IMR-90 (cell line): ENCODE data around the gene TPST1. TPM values are rescaled to one million over a fixed set of nuclear protein-coding genes. Genes with fewer than 3 reads are reported as not detected.

ENCODE experiments used
- ATAC-seq: fragments of 200-7000 bp; cut with Tn5 transposase; 2 replicates; pipeline ENCODE4 v1.9.1; 2020; ENCODE audit warnings: low read depth, mild to moderate bottlenecking, moderate library complexity
- BruUV-seq: library from RNA; stranded (reverse); fragments of 400-500 nt; replicated peaks from 2 replicates; lab custom pipeline; 2021; lab: Mats Ljungman, UMichigan
- CTCF ChIA-PET: fragments of 300-600 bp; formaldehyde crosslinking; extraction: SDS; loops from one replicate; lab custom pipeline; 2021; ENCODE audit warnings: antibody characterized with exemption; lab: Yijun Ruan, JAX
- POLR2A ChIA-PET: fragments of 300-600 bp; sonication (Branson Sonifier 250); formaldehyde crosslinking; loops from one replicate; lab custom pipeline; 2022; ENCODE audit warnings: antibody characterized with exemption; ENCODE audit not compliant: unreplicated experiment; lab: Charles Lee
- DNase-seq: peaks from one replicate; pipeline ENCODE4 v3.0.0; 2013
- H2AFZ ChIP-seq: replicated peaks from 2 replicates; pipeline ENCODE3; 2013; ENCODE audit warnings: low read length, mild to moderate bottlenecking; ENCODE audit not compliant: poor library complexity
- H2AK5ac ChIP-seq: 2 replicates; pipeline ENCODE4 v1.6.1; 2013; ENCODE audit warnings: low read depth, low read length, inconsistent platforms
- H2AK9ac ChIP-seq: replicated peaks from 2 replicates; pipeline ENCODE3; 2013; ENCODE audit warnings: mild to moderate bottlenecking, low read depth, low read length, moderate library complexity; ENCODE audit not compliant: poor library complexity
- H2BK120ac ChIP-seq: 2 replicates; pipeline ENCODE4 v1.6.1; 2013; ENCODE audit warnings: low read depth, low read length, inconsistent platforms
- H2BK15ac ChIP-seq: 3 replicates; pipeline ENCODE4 v1.6.1; 2013; ENCODE audit warnings: low read depth, low read length, inconsistent platforms
- H2BK20ac ChIP-seq: 2 replicates; pipeline ENCODE4 v1.6.1; 2013; ENCODE audit warnings: low read depth, mild to moderate bottlenecking, inconsistent platforms, low read length, moderate library complexity
- H2BK5ac ChIP-seq: 2 replicates; pipeline ENCODE4 v1.6.1; 2013; ENCODE audit warnings: mild to moderate bottlenecking, low read depth, low read length, inconsistent platforms; ENCODE audit not compliant: poor library complexity, severe bottlenecking
- H3K14ac ChIP-seq: replicated peaks from 2 replicates; pipeline ENCODE4 v1.6.1; 2013; ENCODE audit warnings: low read depth, low read length, inconsistent platforms
- H3K18ac ChIP-seq: 2 replicates; pipeline ENCODE4 v1.6.1; 2013; ENCODE audit warnings: low read depth, low read length, control low read depth
- H3K23ac ChIP-seq: 2 replicates; pipeline ENCODE4 v1.6.1; 2013; ENCODE audit warnings: low read depth, low read length, inconsistent platforms
- H3K27ac ChIP-seq: 2 replicates; pipeline ENCODE4 v1.5.1; 2013; ENCODE audit warnings: mild to moderate bottlenecking, control low read depth, low read length; ENCODE audit not compliant: insufficient read depth
- H3K27me3 ChIP-seq: 2 replicates; pipeline ENCODE4 v1.6.1; 2013; ENCODE audit warnings: low read length; ENCODE audit not compliant: control insufficient read depth, insufficient read depth
- H3K36me3 ChIP-seq: 2 replicates; pipeline ENCODE4 v1.6.1; 2013; ENCODE audit warnings: low read length, mixed read lengths; ENCODE audit not compliant: control insufficient read depth, insufficient read depth
- H3K4ac ChIP-seq: 2 replicates; pipeline ENCODE4 v1.6.1; 2013; ENCODE audit warnings: low read depth, low read length, inconsistent platforms
- H3K4me1 ChIP-seq: 2 replicates; pipeline ENCODE4 v1.6.1; 2013; ENCODE audit warnings: low read length, mixed read lengths; ENCODE audit not compliant: control insufficient read depth, insufficient read depth
- H3K4me2 ChIP-seq: 2 replicates; pipeline ENCODE4 v1.6.1; 2013; ENCODE audit warnings: low read depth, mild to moderate bottlenecking, control low read depth, low read length, moderate library complexity
- H3K4me3 ChIP-seq: 2 replicates; pipeline ENCODE4 v1.5.1; 2013; ENCODE audit warnings: low read depth, mild to moderate bottlenecking, control low read depth, low read length, moderate library complexity; ENCODE audit not compliant: insufficient read depth
- H3K56ac ChIP-seq: 2 replicates; pipeline ENCODE4 v1.6.1; 2013; ENCODE audit warnings: low read length, inconsistent platforms; ENCODE audit not compliant: insufficient read depth; ENCODE audit errors: extremely low read depth
- H3K79me1 ChIP-seq, 2 experiments: 2 replicates each; pipeline ENCODE4 v1.6.1; 2013; ENCODE audit warnings: low read length in 2 of 2, inconsistent platforms in 1 of 2, low read depth in 1 of 2
- H3K9ac ChIP-seq: 2 replicates; pipeline ENCODE4 v1.6.1; 2013; ENCODE audit warnings: low read depth, low read length, control low read depth
- H3K9me1 ChIP-seq: 2 replicates; pipeline ENCODE4 v1.6.1; 2013; ENCODE audit warnings: low read length, inconsistent platforms; ENCODE audit not compliant: insufficient read depth
- H3K9me3 ChIP-seq: 2 replicates; pipeline ENCODE4 v1.6.1; 2013; ENCODE audit warnings: low read length; ENCODE audit not compliant: control insufficient read depth, insufficient read depth
- H4K20me1 ChIP-seq: 2 replicates; pipeline ENCODE4 v1.6.1; 2013; ENCODE audit warnings: low read length, inconsistent platforms; ENCODE audit not compliant: insufficient read depth
- H4K5ac ChIP-seq: 2 replicates; pipeline ENCODE4 v1.6.1; 2013; ENCODE audit warnings: mild to moderate bottlenecking, low read depth, low read length, control low read depth
- H4K8ac ChIP-seq, 2 experiments: 2 replicates each; pipeline ENCODE4 v1.6.1; 2013; ENCODE audit warnings: low read depth in 2 of 2, low read length in 2 of 2, control low read depth in 1 of 2, inconsistent platforms in 1 of 2
- H4K91ac ChIP-seq: 2 replicates; pipeline ENCODE4 v1.6.1; 2013; ENCODE audit warnings: low read depth, low read length, inconsistent platforms; ENCODE audit not compliant: insufficient read depth
- CEBPB ChIP-seq: IDR thresholded peaks from 2 replicates; pipeline ENCODE4 v1.6.1; 2012; ENCODE audit warnings: low read depth, low read length, improper control_type of control experiment
- NFE2L2 ChIP-seq: fragments of 150-350 bp; IDR thresholded peaks from 2 replicates; pipeline ENCODE4 v1.6.1; 2016; ENCODE audit warnings: low read depth, mild to moderate bottlenecking, low read length
- RCOR1 ChIP-seq: IDR thresholded peaks from 2 replicates; pipeline ENCODE4 v1.6.1; 2012; ENCODE audit warnings: mild to moderate bottlenecking, low read length, improper control_type of control experiment; ENCODE audit not compliant: insufficient replicate concordance
- WGBS, 2 experiments: methylation state at CpG; one replicate each; pipeline versions ENCODE4 v1.1.5 to v1.1.7; 2013; ENCODE audit warnings: missing lambda C conversion rate in 2 of 2; ENCODE audit not compliant: insufficient read length in 1 of 2; ENCODE audit errors: extremely low coverage in 2 of 2; 5-methylcytosine and 5-hydroxymethylcytosine counted together
- dilution Hi-C: fragments of 300-500 bp; cut with HindIII; formaldehyde crosslinking; loops from one replicate; pipeline ENCODE4 v1.14.3; 2018; ENCODE audit warnings: low sequenced_read_pairs; ENCODE audit not compliant: unreplicated experiment
- in situ Hi-C: fragments of 300-500 bp; cut with MboI; formaldehyde crosslinking; loops from 3 replicates; pipeline ENCODE4 v1.14.3; 2019; ENCODE audit warnings: low sequenced_read_pairs, inconsistent platforms, mixed read lengths
- intact Hi-C: fragments of 100-400 bp; cut with micrococcal nuclease; formaldehyde crosslinking; loops from 2 replicates; pipeline ENCODE4 v1.10.0; 2022
- polyA plus RNA-seq, 3 experiments: library from polyadenylated mRNA; depleted of rRNA; stranded (reverse); fragments of >200 nt; gene quantifications; 2 replicates each; pipeline ENCODE4 v1.2.3, GENCODE V29; 2012; ENCODE audit warnings: low replicate concordance in 1 of 3
- total RNA-seq: library from RNA; depleted of rRNA; stranded (reverse); fragments of >200 nt; gene quantifications from 2 replicates; pipeline ENCODE4 v1.2.3, GENCODE V29; 2012
- TF ChIP-seq, protein P1 (sequence below): fragments of 150-350 bp; IDR thresholded peaks from 2 replicates; pipeline ENCODE4 v1.6.1; 2017; ENCODE audit warnings: mild to moderate bottlenecking, antibody characterized with exemption, low read length, low read depth

The TPST1 gene
- total and polyA plus RNA-seq, 2 of the 4 experiments (the other 2 are of a cell fraction) = 37.7 to 58.6 TPM

DNA sequence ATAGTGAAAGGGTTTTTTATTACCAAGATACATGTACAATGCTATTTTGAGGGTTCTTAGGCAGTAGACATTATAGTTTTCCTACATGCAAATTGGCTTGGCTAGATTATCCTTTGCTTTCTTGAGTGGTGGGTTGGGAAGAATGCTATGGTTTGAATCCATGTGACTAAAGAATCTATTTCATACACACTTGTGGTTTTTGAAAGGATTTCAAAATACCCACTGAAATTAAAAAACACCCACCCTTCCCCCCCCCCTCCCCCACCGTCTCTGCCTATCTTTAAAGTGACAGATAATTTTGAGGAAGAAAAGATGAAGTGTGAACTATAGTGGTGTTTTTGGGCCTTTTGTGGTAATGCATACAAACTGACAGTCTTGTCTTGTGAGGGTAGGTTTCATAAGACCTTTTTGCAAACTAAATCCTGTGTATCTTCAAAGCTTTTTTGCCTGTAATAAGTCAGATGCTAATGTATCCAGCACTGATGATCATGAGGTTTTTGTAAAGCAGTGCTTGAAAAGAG, 90.9 kb downstream of the TPST1 start:
- H3K36me3 ChIP-seq = no peaks in the 10 kb centered on the region
- no peak overlapping the region for H3K56ac ChIP-seq
- H2BK120ac ChIP-seq = peak overlapping the region; percentile 57
- DNase-seq = peak; percentile 81
- peak overlapping the region; percentile 44; the same call in 1 of the 2 replicates for H4K5ac ChIP-seq
- no peak overlapping the region for H3K4me3 ChIP-seq
- peak overlapping the region; percentile 59 for H2BK5ac ChIP-seq
- peak overlapping the region; percentile 34; the same call in 1 of the 2 replicates for H3K18ac ChIP-seq
- no TSS peak for BruUV-seq
- H4K8ac ChIP-seq = peak overlapping the region in 1 of 2 experiments; percentile 61; a peak in 2 of 4 replicates
- intact Hi-C loops (no loop called here), in situ Hi-C loops (no loop called here), dilution Hi-C loops (no loop called here)
- H4K91ac ChIP-seq = no peak overlapping the region
- TF ChIP-seq RCOR1 = no peak
- no peak for TF ChIP-seq NFE2L2
- TF ChIP-seq, protein P1, sequence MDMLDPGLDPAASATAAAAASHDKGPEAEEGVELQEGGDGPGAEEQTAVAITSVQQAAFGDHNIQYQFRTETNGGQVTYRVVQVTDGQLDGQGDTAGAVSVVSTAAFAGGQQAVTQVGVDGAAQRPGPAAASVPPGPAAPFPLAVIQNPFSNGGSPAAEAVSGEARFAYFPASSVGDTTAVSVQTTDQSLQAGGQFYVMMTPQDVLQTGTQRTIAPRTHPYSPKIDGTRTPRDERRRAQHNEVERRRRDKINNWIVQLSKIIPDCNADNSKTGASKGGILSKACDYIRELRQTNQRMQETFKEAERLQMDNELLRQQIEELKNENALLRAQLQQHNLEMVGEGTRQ = peak; percentile 37; the same call in 1 of the 2 replicates
- TF ChIP-seq CEBPB = peak; percentile 20; the same call in 1 of the 2 replicates
- H3K9ac ChIP-seq = no peak overlapping the region
- no peaks in the 10 kb centered on the region for H3K27me3 ChIP-seq
- ChIA-PET POLR2A (no interaction called here), CTCF (interaction anchor here (0.9 kb wide), 1 partner anchor 9 kb away, joined by 3 read pairs; no protein-coding TSS in a partner anchor)
- peaks cover 9% of the 10 kb centered on the region for H3K4me1 ChIP-seq
- peak overlapping the region; percentile 61 for H3K4ac ChIP-seq
- peaks cover 18 to 29% of the 10 kb centered on the region in 2 experiments for H3K79me1 ChIP-seq
- H3K14ac ChIP-seq = 0 out of 2 replicates have a peak overlapping the region, but pooled peaks have one; percentile 38
- peak; percentile 76 for ATAC-seq
- H3K4me2 ChIP-seq = peak overlapping the region; percentile 36; the same call in 1 of the 2 replicates
- H3K9me3 ChIP-seq = no peaks in the 10 kb centered on the region
- H4K20me1 ChIP-seq = no peaks in the 10 kb centered on the region; the same call in 1 of the 2 replicates
- peak overlapping the region; percentile 72; the same call in 1 of the 2 replicates for H3K27ac ChIP-seq
- peak overlapping the region; percentile 75; the same call in 1 of the 2 replicates for H2BK20ac ChIP-seq
- no peak overlapping the region for H2AK9ac ChIP-seq
- peak overlapping the region; percentile 53; the same call in 1 of the 2 replicates for H2AK5ac ChIP-seq
- 0 out of 2 replicates have a peak, but pooled peaks cover 3% of the 10 kb centered on the region for H3K9me1 ChIP-seq
- peak overlapping the region; percentile 72; the same call in 1 of the 3 replicates for H2BK15ac ChIP-seq
- no peak overlapping the region for H2AFZ ChIP-seq
- no peak overlapping the region for H3K23ac ChIP-seq
- no CpG with 5 or more reads among the region's 1 CpG for WGBS, 2 experiments
